Osteoblast (primary cell): ENCODE data around the gene GALP. TPM values are rescaled to one million over a fixed set of nuclear protein-coding genes. Genes with fewer than 3 reads are reported as not detected.
A peak's percentile ranks its signal among the peaks of the same experiment; 100 is the strongest.
"Not testable (repeated sequence)": the region's sequence is repeated elsewhere in the genome, so short reads cannot be mapped to it uniquely, and the experiment has no call there.

ENCODE experiments used
- DNase-seq: peaks from one replicate; pipeline ENCODE4 v3.0.0; 2011; ENCODE audit warnings: low spot score, mixed read lengths; ENCODE audit not compliant: insufficient read length; ENCODE audit errors: missing footprints
- H2AFZ ChIP-seq: 2 replicates; pipeline ENCODE4 v1.6.0; 2011; ENCODE audit warnings: mild to moderate bottlenecking, low read length
- H3K27ac ChIP-seq: 2 replicates; pipeline ENCODE4 v1.5.1; 2011; ENCODE audit warnings: mild to moderate bottlenecking, low read depth, low read length, moderate library complexity
- H3K27me3 ChIP-seq: 2 replicates; pipeline ENCODE4 v1.6.0; 2012; ENCODE audit warnings: mild to moderate bottlenecking, control low read depth, inconsistent platforms, low read length, moderate library complexity; ENCODE audit not compliant: insufficient read depth
- H3K36me3 ChIP-seq: 2 replicates; pipeline ENCODE4 v1.5.1; 2011; ENCODE audit warnings: mild to moderate bottlenecking, low read length, control low read depth, moderate library complexity; ENCODE audit not compliant: insufficient read depth
- H3K4me1 ChIP-seq: 2 replicates; pipeline ENCODE4 v1.5.1; 2011; ENCODE audit warnings: mild to moderate bottlenecking, low read length, control low read depth, moderate library complexity; ENCODE audit not compliant: insufficient read depth
- H3K4me2 ChIP-seq: 2 replicates; pipeline ENCODE4 v1.6.0; 2011; ENCODE audit warnings: mild to moderate bottlenecking, low read length; ENCODE audit not compliant: insufficient read depth
- H3K4me3 ChIP-seq: fragments of 200-600 bp; sonication (generic); 3 replicates; pipeline ENCODE4 v1.5.1; 2012; ENCODE audit warnings: mild to moderate bottlenecking, low read length, inconsistent platforms; ENCODE audit not compliant: insufficient read depth
- H3K79me2 ChIP-seq: 2 replicates; pipeline ENCODE4 v1.6.0; 2012; ENCODE audit warnings: mild to moderate bottlenecking, low read length, control low read depth, inconsistent platforms; ENCODE audit not compliant: insufficient read depth
- H3K9me3 ChIP-seq: 2 replicates; pipeline ENCODE4 v1.5.1; 2011; ENCODE audit warnings: low read depth, low read length, control low read depth
- H4K20me1 ChIP-seq: 2 replicates; pipeline ENCODE4 v1.6.0; 2012; ENCODE audit warnings: mild to moderate bottlenecking, low read length, control low read depth; ENCODE audit not compliant: insufficient read depth
- total RNA-seq: library from RNA; depleted of rRNA; stranded (reverse); fragments of >200 nt; gene quantifications from 2 replicates; pipeline ENCODE4 v1.2.3, GENCODE V29; 2012
- TF ChIP-seq, protein P1 (sequence below): IDR thresholded peaks from 2 replicates; pipeline ENCODE4 v1.5.1; 2011; ENCODE audit warnings: mild to moderate bottlenecking, low read depth, low read length, moderate library complexity; ENCODE audit errors: extremely low read depth

GALP gene
- total RNA-seq, 1 donor: not detected

DNA sequence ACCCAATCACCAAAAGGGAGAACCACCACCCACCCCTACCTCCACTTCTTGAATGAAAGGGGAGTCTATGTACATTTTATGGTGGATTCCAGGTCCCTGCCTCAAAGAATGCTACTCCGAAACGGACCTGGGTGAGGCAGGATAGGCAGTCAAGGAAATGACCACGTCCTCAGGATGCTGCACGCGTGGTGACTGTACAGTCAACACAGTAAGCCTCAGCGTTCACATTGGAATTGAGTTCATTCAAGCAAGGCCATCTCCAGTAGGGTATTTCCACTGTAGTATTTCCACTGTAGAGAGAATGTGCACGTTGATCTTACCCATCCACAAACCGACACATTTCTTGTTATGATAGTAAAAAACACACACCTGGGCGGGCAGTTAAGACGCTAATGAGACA is 43.2 kb downstream of the GALP start:
- no peak for DNase-seq
- no peaks in the 10 kb centered on the region for H3K4me1 ChIP-seq
- H3K9me3 ChIP-seq: no peaks in the 10 kb centered on the region
- H3K27ac ChIP-seq: no peak overlapping the region
- H3K79me2 ChIP-seq: no peaks in the 10 kb centered on the region
- no peaks in the 10 kb centered on the region for H4K20me1 ChIP-seq
- no peaks in the 10 kb centered on the region for H3K27me3 ChIP-seq
- H3K4me2 ChIP-seq: no peak overlapping the region
- H3K4me3 ChIP-seq: no peak overlapping the region
- TF ChIP-seq, protein P1, sequence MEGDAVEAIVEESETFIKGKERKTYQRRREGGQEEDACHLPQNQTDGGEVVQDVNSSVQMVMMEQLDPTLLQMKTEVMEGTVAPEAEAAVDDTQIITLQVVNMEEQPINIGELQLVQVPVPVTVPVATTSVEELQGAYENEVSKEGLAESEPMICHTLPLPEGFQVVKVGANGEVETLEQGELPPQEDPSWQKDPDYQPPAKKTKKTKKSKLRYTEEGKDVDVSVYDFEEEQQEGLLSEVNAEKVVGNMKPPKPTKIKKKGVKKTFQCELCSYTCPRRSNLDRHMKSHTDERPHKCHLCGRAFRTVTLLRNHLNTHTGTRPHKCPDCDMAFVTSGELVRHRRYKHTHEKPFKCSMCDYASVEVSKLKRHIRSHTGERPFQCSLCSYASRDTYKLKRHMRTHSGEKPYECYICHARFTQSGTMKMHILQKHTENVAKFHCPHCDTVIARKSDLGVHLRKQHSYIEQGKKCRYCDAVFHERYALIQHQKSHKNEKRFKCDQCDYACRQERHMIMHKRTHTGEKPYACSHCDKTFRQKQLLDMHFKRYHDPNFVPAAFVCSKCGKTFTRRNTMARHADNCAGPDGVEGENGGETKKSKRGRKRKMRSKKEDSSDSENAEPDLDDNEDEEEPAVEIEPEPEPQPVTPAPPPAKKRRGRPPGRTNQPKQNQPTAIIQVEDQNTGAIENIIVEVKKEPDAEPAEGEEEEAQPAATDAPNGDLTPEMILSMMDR: no peak
- H3K36me3 ChIP-seq: no peaks in the 10 kb centered on the region
- no peak overlapping the region for H2AFZ ChIP-seq

DNA sequence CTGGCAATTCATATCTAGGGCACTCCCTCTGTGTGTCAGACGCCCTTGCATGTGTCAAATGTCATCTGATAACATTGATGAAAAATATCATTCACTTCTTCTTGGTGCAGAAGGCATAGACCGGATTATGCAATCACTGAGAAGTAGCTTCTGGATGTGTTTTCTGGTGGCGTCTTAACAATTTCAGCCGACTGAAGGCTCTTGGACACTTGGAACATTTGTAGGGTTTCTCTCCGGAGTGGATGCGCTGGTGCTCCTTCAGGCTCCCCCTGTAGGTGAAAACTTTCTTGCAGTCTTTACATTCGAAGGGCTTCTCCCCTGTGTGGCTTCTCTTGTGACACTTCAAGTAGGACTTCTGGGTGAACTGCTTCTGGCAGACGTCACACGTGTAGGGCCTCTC is 45.6 kb downstream of the GALP start:
- TF ChIP-seq, protein P1: peak; percentile 40
- H3K27me3 ChIP-seq, H3K79me2 ChIP-seq, H3K4me1 ChIP-seq, H3K27ac ChIP-seq, H3K4me3 ChIP-seq, H2AFZ ChIP-seq, H3K9me3 ChIP-seq, DNase-seq, H4K20me1 ChIP-seq, H3K36me3 ChIP-seq, H3K4me2 ChIP-seq: not testable (repeated sequence)

DNA sequence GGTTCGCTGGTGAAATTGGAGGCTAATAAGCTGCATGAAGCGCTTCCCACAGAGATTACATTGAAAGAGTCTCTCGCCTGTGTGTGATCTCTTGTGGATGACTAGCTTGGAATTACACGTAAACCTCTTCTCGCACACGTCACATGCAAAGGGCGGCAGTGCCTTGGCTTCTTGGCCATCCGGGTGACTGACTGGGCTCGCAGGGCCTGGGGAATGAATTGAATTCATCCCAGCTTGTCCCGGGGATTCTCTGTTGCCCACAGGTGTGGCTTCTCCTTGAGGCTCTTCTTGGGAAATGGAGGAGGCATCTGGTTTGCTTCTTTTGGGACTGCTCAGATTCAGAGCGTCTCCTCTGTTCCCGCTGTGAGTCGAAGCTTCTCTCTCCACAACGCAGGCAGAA is 46.0 kb downstream of the GALP start:
- H3K79me2 ChIP-seq: no peaks in the 10 kb centered on the region
- no peak overlapping the region for H2AFZ ChIP-seq
- TF ChIP-seq, protein P1: no peak
- H3K27me3 ChIP-seq: no peaks in the 10 kb centered on the region
- no peak overlapping the region for H3K4me3 ChIP-seq
- no peaks in the 10 kb centered on the region for H3K4me1 ChIP-seq
- H4K20me1 ChIP-seq: no peaks in the 10 kb centered on the region
- DNase-seq: no peak
- no peak overlapping the region for H3K4me2 ChIP-seq
- H3K9me3 ChIP-seq: no peaks in the 10 kb centered on the region
- H3K36me3 ChIP-seq: no peaks in the 10 kb centered on the region
- no peak overlapping the region for H3K27ac ChIP-seq

DNA sequence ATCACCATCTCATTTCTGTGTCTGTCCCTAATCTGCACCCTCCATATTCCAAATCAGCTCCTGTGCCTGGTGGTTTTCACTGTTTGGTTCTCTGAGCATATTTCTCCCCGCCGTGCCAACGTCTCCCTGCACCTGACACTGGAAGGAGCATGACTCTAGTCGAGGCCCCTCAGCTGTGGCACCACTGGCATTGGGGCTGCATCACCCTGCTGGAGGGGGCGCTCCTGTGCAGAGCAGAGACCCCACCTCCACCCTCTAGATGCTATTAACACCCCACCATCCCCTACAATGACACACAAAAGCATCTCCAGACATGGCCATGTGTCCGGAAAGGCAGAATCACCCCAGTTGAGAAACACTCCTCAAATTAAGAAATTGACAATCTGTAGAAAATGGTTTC is 47.1 kb downstream of the GALP start:
- Histone ChIP-seq H3K27me3 (no peaks in the 10 kb centered on the region), H3K4me3 (no peak overlapping the region), H4K20me1 (no peaks in the 10 kb centered on the region), H3K4me1 (no peaks in the 10 kb centered on the region), H3K4me2 (no peak overlapping the region), H3K79me2 (no peaks in the 10 kb centered on the region), H3K27ac (no peak overlapping the region), H3K9me3 (no peaks in the 10 kb centered on the region), H3K36me3 (no peaks in the 10 kb centered on the region), H2AFZ (no peak overlapping the region)
- TF ChIP-seq, protein P1: no peak
- DNase-seq: no peak
